Measurements from ENCODE around the gene LRRC57. TPM values are rescaled to one million over a fixed set of nuclear protein-coding genes. Genes with fewer than 3 reads are reported as not detected.

The LRRC57 gene
- total and polyA plus RNA-seq, 2 donors (not counting 3 experiments of a cell fraction or from before 2014, with no cell fraction given), result 13.4 to 39.2 TPM

GRCh38 chr15:42591238-42591934, 42.8 kb upstream of the LRRC57 start:
- Histone ChIP-seq H4K20me1 (replicated peaks; ENCODE audit: control insufficient read depth, extremely low read depth, insufficient read depth, low read length) (no peaks in the 10 kb centered on the region), H3K27ac (ENCODE audit: insufficient read depth, low read depth, low read length) (no peak overlapping the region), H2AFZ (ENCODE audit: low read depth, low read length) (no peak overlapping the region), H3K79me2 (ENCODE audit: control insufficient read depth, insufficient read depth, low read length) (no peaks in the 10 kb centered on the region), H3K27me3 (ENCODE audit: control insufficient read depth in 2 of 2, insufficient read depth in 2 of 2, low read length in 2 of 2) (no peaks in the 10 kb centered on the region), H3K9me1 (replicated peaks; ENCODE audit: control insufficient read depth, extremely low read depth, insufficient read depth, low read length) (no peaks in the 10 kb centered on the region), H3K4me1 (ENCODE audit: control insufficient read depth, extremely low read depth, insufficient read depth, low read length) (peaks cover 2% of the 10 kb centered on the region), H3K4me3 (replicated peaks in 1 of 3; ENCODE audit: insufficient read depth in 1 of 3, low read depth in 1 of 3, low read length in 3 of 3) (no peak overlapping the region), H3K36me3 (ENCODE audit: control insufficient read depth in 2 of 2, extremely low read depth in 1 of 2, insufficient read depth in 2 of 2, low read length in 2 of 2) (no peaks in the 10 kb centered on the region), H3K9me3 (replicated peaks; ENCODE audit: control insufficient read depth, insufficient read depth, low read length) (no peaks in the 10 kb centered on the region), H3K4me2 (ENCODE audit: insufficient read depth, low read length) (no peak overlapping the region), H3K9ac (replicated peaks; ENCODE audit: extremely low read depth, insufficient read depth, low read length) (no peak overlapping the region)
- ChIA-PET CTCF (interaction anchor here (0.6 to 2.2 kb wide), 11 partner anchors 8 to 269 kb away, joined by 3 to 10 read pairs (median 3); no protein-coding TSS in a partner anchor), POLR2A (no interaction called here)
- BruUV-seq (replicated peaks), result no TSS peak
- DNase-seq (ENCODE audit: low read depth, low spot score), result peak; percentile 47
- FAIRE-seq, result no peak
- TF ChIP-seq POLR2AphosphoS5 (IDR thresholded peaks at IDR 0.05; ENCODE audit: insufficient read depth, low read depth, low read length) (no peak), EZH2 (IDR thresholded peaks at IDR 0.05; ENCODE audit: borderline replicate concordance, low read depth, low read length, severe bottlenecking) (no peak), CTCF (IDR thresholded peaks at IDR 0.05; ENCODE audit: extremely low read depth in 1 of 2, insufficient read depth in 1 of 2, low read depth in 1 of 2, low read length in 2 of 2) (peak in 1 of 2 donors; percentile 40), MYC (IDR thresholded peaks at IDR 0.05; ENCODE audit: low read depth, low read length) (no peak)
- intact Hi-C loops (cut with micrococcal nuclease) (no loop called here), dilution Hi-C loops (cut with MboI; ENCODE audit: extremely low pct_ligation_motif_present, low sequenced_read_pairs) (no loop called here)
